ENCODE data around the gene EMC9. TPM values are rescaled to one million over a fixed set of nuclear protein-coding genes. Genes with fewer than 3 reads are reported as not detected.

Gene EMC9
- total and polyA plus RNA-seq, 12 donors = 21.6 to 149 (median 43.9) TPM

- intact Hi-C loops (cut with DNase I) = no loop called here
- TF ChIP-seq CTCF (IDR thresholded peaks at IDR 0.05) (no peak), POLR2A (IDR thresholded peaks at IDR 0.05) (no peak)
- no peaks in the 10 kb centered on the region for H3K9me3 ChIP-seq (replicated peaks in 1 of 3)
- 3 to 10% (median 5%) methylated on average over 9 of the region's 9 CpGs for WGBS, 4 donors
- DNase-seq = no peak
- H3K36me3 ChIP-seq (replicated peaks in 1 of 2) = peaks cover 0 to 25% of the 10 kb centered on the region in 2 donors
- H3K27me3 ChIP-seq = no peaks in the 10 kb centered on the region
- peaks cover 35 to 66% of the 10 kb centered on the region in 2 donors for H3K4me1 ChIP-seq (replicated peaks in 1 of 2)
- H3K27ac ChIP-seq = peak overlapping the region in 4 of 5 donors; percentile 73 to 96 (median 89)
- peak overlapping the region in 2 of 4 donors; percentile 62 to 92 for H3K4me3 ChIP-seq
Measured at GRCh38 chr14:24135584-24135833, 5.9 kb downstream of the EMC9 start.

GRCh38 chr14:24133735-24134134 lies 7.7 kb downstream of the EMC9 start:
- peaks cover 27 to 51% of the 10 kb centered on the region in 2 donors for H3K4me1 ChIP-seq (replicated peaks in 1 of 2)
- H3K9me3 ChIP-seq (replicated peaks in 1 of 3) = no peaks in the 10 kb centered on the region
- no peaks in the 10 kb centered on the region for H3K27me3 ChIP-seq
- DNase-seq = no peak
- intact Hi-C loops (cut with DNase I) = no loop called here
- H3K36me3 ChIP-seq (replicated peaks in 1 of 2) = peaks cover 0 to 15% of the 10 kb centered on the region in 2 donors
- 88 to 93% (median 92%) methylated on average over 1 of the region's 1 CpG for WGBS, 4 donors
- no peak overlapping the region for H3K4me3 ChIP-seq
- H3K27ac ChIP-seq = no peak overlapping the region
- TF ChIP-seq POLR2A (IDR thresholded peaks at IDR 0.05) (no peak), CTCF (IDR thresholded peaks at IDR 0.05) (no peak)

- no peak overlapping the region for H3K4me3 ChIP-seq
- peaks cover 27 to 46% of the 10 kb centered on the region in 2 donors for H3K4me1 ChIP-seq (replicated peaks in 1 of 2)
- no peaks in the 10 kb centered on the region for H3K9me3 ChIP-seq (replicated peaks in 1 of 3)
- TF ChIP-seq POLR2A (IDR thresholded peaks at IDR 0.05) (no peak), CTCF (IDR thresholded peaks at IDR 0.05) (no peak)
- 93 to 99% (median 94%) methylated on average over 2 of the region's 2 CpGs for WGBS, 4 donors
- DNase-seq = no peak
- no peaks in the 10 kb centered on the region for H3K27me3 ChIP-seq
- H3K27ac ChIP-seq = no peak overlapping the region
- intact Hi-C loops (cut with DNase I) = no loop called here
- H3K36me3 ChIP-seq (replicated peaks in 1 of 2) = peaks cover 0 to 8% of the 10 kb centered on the region in 2 donors
Measured at GRCh38 chr14:24132976-24133375, 8.4 kb downstream of the EMC9 start.

- intact Hi-C loops (cut with DNase I) = no loop called here
- Histone ChIP-seq H3K4me1 (replicated peaks in 1 of 2) (peaks cover 24 to 39% of the 10 kb centered on the region in 2 donors), H3K9me3 (replicated peaks in 1 of 3) (no peaks in the 10 kb centered on the region), H3K36me3 (replicated peaks in 1 of 2) (no peaks in the 10 kb centered on the region), H3K27ac (peak overlapping the region in 3 of 5 donors; percentile 72 to 89 (median 77)), H3K27me3 (no peaks in the 10 kb centered on the region), H3K4me3 (no peak overlapping the region)
- DNase-seq = no peak
- 63 to 71% (median 66%) methylated on average over 7 to 24 of the region's 24 CpGs for WGBS, 4 donors
- no peak for TF ChIP-seq CTCF (IDR thresholded peaks at IDR 0.05)
- no peak for TF ChIP-seq POLR2A (IDR thresholded peaks at IDR 0.05)
Measured at GRCh38 chr14:24132061-24132685, 9.2 kb downstream of the EMC9 start.

Measured in adrenal gland (tissue), 12 donors.